GM18867 (cell line): ENCODE measurements around the gene ZFP62.
"Not testable (repeated sequence)": the region's sequence is repeated elsewhere in the genome, so short reads cannot be mapped to it uniquely, and the experiment has no call there.

Experiments
- ATAC-seq: cut with Tn5 transposase; IDR thresholded peaks from one replicate; pipeline ENCODE4 v1.9.1; 2021; ENCODE audit warnings: mild to moderate bottlenecking, moderate library complexity; ENCODE audit not compliant: unreplicated experiment

Gene ZFP62

GRCh38 chr5:180860887-180861822 lies at the start of gene ZFP62:
Gene ZFP62 (minus strand): TSS chr5:180861276. CDS start chr5:180861219, 57 bp downstream.
- peak; percentile 85 for ATAC-seq

GRCh38 chr5:180910735-180911134 lies 49.7 kb upstream of the ZFP62 start:
- ATAC-seq, result no peak

- ATAC-seq, result no peak
Measured at GRCh38 chr5:180910182-180910581, 49.1 kb upstream of the ZFP62 start.

- no peak for ATAC-seq
Measured at GRCh38 chr5:180909782-180910181, 48.7 kb upstream of the ZFP62 start.

- ATAC-seq, result no peak
Measured at GRCh38 chr5:180908998-180909731, 48.1 kb upstream of the ZFP62 start.

- ATAC-seq, result no peak
Measured at GRCh38 chr5:180908400-180908799, 47.3 kb upstream of the ZFP62 start.

- ATAC-seq, result no peak
Measured at GRCh38 chr5:180901319-180902009, 40.4 kb upstream of the ZFP62 start.

GRCh38 chr5:180900178-180900577 lies 39.1 kb upstream of the ZFP62 start:
- no peak for ATAC-seq

- ATAC-seq, result no peak
Measured at GRCh38 chr5:180898621-180899246, 37.7 kb upstream of the ZFP62 start, which contains the start of gene BTNL8. Gene BTNL8 (plus strand): TSS chr5:180899159. CDS start chr5:180899311, 152 bp downstream.

- ATAC-seq, result not testable (repeated sequence)
Measured at GRCh38 chr5:180895330-180895729, 34.3 kb upstream of the ZFP62 start.

- no peak for ATAC-seq
Measured at GRCh38 chr5:180889381-180889780, 28.3 kb upstream of the ZFP62 start.

GRCh38 chr5:180885845-180886529 lies 24.9 kb upstream of the ZFP62 start:
- not testable (repeated sequence) for ATAC-seq

- no peak for ATAC-seq
Measured at GRCh38 chr5:180875860-180876426, 14.9 kb upstream of the ZFP62 start.

- ATAC-seq, result no peak
Measured at GRCh38 chr5:180874804-180875582, 13.9 kb upstream of the ZFP62 start.

GRCh38 chr5:180873615-180874520 lies 12.8 kb upstream of the ZFP62 start:
- ATAC-seq, result peak; percentile 76

- ATAC-seq, result no peak
Measured at GRCh38 chr5:180872419-180872818, 11.3 kb upstream of the ZFP62 start.

GRCh38 chr5:180870276-180871068 lies 9.4 kb upstream of the ZFP62 start:
- no peak for ATAC-seq
